AG09309 (cell line): ENCODE measurements around the gene SEMA3C.

Source experiments
- DNase-seq: peaks from one replicate; pipeline ENCODE4 v3.0.0-alpha.2; 2010; ENCODE audit warnings: low read depth
- H3K4me3 ChIP-seq: 2 replicates; pipeline ENCODE4 v1.5.1; 2011; ENCODE audit warnings: mild to moderate bottlenecking, low read depth, low read length, moderate library complexity; ENCODE audit not compliant: control insufficient read depth
- TF ChIP-seq, protein P1 (sequence below): IDR thresholded peaks from 2 replicates; pipeline ENCODE4 v1.5.1; 2011; ENCODE audit warnings: mild to moderate bottlenecking, low read depth, low read length, inconsistent platforms; ENCODE audit not compliant: insufficient read depth, control insufficient read depth; ENCODE audit errors: missing control alignments

The SEMA3C gene

DNA sequence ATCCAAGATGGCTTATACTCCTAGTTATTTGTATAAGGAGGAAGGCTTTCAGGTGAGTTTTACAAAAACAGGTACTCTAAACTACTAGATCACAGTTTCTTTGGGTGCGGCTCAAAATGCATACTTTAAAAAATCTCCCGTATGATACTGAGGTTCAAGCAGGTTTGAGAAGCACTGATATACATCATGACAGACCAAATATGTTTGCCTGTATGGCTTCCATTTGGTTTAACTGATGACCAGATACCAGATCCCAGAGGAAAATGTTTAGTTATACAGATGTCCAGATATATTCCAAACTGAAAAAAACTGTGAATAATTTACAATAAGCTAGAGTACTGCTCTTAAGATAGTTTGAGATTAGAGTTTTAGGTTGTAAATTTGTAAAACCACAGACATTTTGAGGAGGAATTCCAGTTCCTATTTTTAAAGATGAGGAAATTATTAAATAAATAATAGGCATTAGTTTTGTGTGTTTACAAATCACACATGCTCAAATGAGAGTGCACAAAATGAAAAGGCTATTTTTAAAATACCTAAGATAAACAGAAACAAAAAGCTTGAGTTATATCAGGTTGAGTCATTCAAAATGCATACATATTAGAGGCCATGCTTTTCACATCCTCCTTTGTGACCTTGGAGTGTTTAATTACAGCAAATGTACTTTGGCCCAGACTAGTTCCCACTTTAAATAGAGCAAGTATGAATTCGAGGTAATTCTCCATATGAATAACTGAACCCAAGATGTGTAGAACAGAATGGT, 60.5 kb downstream of the SEMA3C start:
- TF ChIP-seq, protein P1, sequence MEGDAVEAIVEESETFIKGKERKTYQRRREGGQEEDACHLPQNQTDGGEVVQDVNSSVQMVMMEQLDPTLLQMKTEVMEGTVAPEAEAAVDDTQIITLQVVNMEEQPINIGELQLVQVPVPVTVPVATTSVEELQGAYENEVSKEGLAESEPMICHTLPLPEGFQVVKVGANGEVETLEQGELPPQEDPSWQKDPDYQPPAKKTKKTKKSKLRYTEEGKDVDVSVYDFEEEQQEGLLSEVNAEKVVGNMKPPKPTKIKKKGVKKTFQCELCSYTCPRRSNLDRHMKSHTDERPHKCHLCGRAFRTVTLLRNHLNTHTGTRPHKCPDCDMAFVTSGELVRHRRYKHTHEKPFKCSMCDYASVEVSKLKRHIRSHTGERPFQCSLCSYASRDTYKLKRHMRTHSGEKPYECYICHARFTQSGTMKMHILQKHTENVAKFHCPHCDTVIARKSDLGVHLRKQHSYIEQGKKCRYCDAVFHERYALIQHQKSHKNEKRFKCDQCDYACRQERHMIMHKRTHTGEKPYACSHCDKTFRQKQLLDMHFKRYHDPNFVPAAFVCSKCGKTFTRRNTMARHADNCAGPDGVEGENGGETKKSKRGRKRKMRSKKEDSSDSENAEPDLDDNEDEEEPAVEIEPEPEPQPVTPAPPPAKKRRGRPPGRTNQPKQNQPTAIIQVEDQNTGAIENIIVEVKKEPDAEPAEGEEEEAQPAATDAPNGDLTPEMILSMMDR = no peak
- DNase-seq = no peak
- no peak overlapping the region for H3K4me3 ChIP-seq

DNA sequence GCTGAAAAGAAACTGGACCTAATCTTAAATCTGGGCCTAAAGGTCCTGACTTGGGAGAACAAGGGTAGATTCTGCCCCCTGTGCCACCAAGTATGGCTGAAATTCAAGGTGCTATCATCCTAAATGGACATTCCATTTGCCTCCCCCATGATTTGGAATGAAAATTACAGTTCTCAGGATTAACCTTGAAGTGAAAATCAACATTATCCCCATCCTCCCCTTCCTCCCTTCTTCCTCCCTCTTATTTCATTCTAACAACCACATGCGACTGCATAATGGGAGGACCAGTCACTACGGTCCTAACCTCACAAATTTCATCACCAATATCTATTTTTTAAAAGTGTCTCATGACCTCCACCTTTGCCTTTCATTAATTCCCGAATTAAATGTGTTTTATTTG, 62.1 kb downstream of the SEMA3C start:
- no peak for DNase-seq

DNA sequence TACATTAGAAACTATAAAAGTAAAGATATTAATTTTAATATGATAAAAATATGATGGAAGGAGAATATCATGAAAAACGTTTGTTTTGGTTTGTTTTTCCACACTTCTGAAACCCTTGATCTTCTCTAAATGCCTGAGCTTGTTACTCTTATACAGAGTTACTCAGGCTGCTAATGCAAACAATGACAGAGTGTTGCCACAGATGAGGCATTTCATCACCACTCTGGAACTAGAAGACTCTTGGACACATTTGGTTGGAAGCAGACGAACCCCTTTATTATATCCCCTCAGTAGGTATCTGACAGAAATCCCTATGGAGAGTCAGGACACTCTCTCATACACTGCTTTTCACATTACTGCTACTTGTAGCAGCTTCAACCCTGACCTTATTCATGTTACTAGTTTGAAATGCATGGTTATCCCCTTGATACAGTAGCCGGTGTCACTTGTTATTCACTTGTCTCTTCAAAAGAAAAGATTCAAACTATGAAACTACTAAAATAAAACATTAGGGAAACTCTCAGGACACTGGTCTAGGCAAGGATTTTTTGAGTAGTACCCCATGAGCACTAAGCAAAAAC, 66.9 kb downstream of the SEMA3C start:
- DNase-seq = no peak
- TF ChIP-seq, protein P1 = no peak
- no peak overlapping the region for H3K4me3 ChIP-seq

More for the DNA sequence above, 62.1 kb downstream of the SEMA3C start:
- no peak overlapping the region for H3K4me3 ChIP-seq
- TF ChIP-seq, protein P1 = no peak

DNA sequence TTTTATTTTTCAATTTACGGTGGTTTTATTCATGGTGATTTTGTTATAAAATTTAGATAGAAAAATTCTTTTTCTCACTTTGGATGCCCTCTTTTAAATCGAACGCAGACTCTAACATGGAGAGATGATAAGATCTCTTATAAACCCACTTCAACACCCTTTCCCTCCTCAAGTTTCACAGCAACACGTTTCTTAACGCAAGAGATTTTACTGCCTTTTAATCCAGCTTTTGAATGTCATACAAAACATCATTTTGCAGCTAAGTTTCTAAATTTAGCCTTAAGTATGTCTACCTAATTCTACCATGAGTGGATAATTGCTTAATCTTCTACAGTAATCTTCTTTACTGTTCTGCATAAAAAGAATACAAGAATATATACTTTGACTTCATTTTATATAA, 70.0 kb downstream of the SEMA3C start:
- no peak for DNase-seq
- H3K4me3 ChIP-seq = no peak overlapping the region
- TF ChIP-seq, protein P1 = no peak

DNA sequence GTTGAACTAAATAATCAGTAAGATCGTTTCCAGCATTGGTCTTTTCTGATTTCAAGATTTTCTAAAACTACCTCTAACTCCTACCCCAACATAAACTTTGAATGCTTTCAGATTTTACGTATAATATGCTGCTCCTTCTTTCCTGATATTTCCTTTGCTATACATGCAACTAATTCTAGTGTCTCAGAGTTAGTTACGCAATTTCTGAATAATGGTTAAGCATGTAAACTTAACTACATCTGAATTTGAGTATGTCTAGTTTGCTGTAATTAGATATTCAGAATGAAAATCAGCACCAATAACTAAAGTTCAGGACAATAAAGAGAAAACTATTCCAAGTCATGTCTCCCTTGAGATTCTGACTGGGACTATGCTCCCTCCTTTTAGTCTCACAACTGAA, 71.0 kb downstream of the SEMA3C start:
- TF ChIP-seq, protein P1 = no peak
- DNase-seq = no peak
- H3K4me3 ChIP-seq = no peak overlapping the region

DNA sequence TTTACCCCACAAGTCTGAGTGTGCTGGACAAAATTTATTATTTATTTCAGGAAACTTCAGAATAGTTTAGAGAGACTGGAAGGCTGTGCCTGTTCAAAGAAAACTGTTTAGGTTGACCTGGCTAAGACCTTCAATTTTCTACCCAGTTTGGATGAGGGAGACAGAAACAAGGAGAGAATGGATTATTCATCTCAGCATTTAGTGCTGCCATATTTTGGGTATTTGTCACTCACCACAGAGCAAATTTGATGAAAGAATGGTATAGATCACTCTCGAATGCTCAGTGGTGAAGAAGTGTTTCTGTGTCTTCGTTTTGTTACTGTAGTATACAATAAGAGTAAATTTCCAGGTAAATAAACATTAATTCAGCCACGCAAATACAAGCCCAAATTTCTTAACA, 71.8 kb downstream of the SEMA3C start:
- TF ChIP-seq, protein P1 = no peak
- no peak overlapping the region for H3K4me3 ChIP-seq
- DNase-seq = no peak
